HG03442 (cell line): ENCODE data around the gene GGA2.
"Not testable (repeated sequence)": the region's sequence is repeated elsewhere in the genome, so short reads cannot be mapped to it uniquely, and the experiment has no call there.

Experiments used
- ATAC-seq: cut with Tn5 transposase; IDR thresholded peaks from one replicate; pipeline ENCODE4 v1.9.1; 2021; ENCODE audit warnings: mild to moderate bottlenecking, moderate library complexity; ENCODE audit not compliant: unreplicated experiment

The GGA2 gene

GRCh38 chr16:23510164-23510914 is at the start of gene GGA2:
GGA2 (minus strand) TSS chr16:23510494; CDS start chr16:23510411, 83 bp downstream.
- peak; percentile 75 for ATAC-seq

GRCh38 chr16:23557779-23558702 is 47.7 kb upstream of the GGA2 start:
- peak; percentile 10 for ATAC-seq

- peak; percentile 86 for ATAC-seq
Observed at GRCh38 chr16:23556881-23557778, 46.8 kb upstream of the GGA2 start, which contains the start of the genes EARS2 and UBFD1. EARS2 (minus strand) TSS chr16:23557350; CDS start chr16:23557343, 7 bp downstream. UBFD1 (plus strand) TSS chr16:23557727; CDS start chr16:23557743, 16 bp downstream.

- ATAC-seq: no peak
Observed at GRCh38 chr16:23554536-23554935, 44.2 kb upstream of the GGA2 start.

GRCh38 chr16:23552161-23552560 is 41.9 kb upstream of the GGA2 start:
- ATAC-seq: no peak

GRCh38 chr16:23549938-23550337 is 39.6 kb upstream of the GGA2 start:
- no peak for ATAC-seq

GRCh38 chr16:23544436-23544835 is 34.1 kb upstream of the GGA2 start:
- ATAC-seq: no peak

- ATAC-seq: not testable (repeated sequence)
Observed at GRCh38 chr16:23540817-23541178, 30.5 kb upstream of the GGA2 start.

- ATAC-seq: no peak
Observed at GRCh38 chr16:23539984-23540816, 29.9 kb upstream of the GGA2 start.

- no peak for ATAC-seq
Observed at GRCh38 chr16:23538919-23539278, 28.6 kb upstream of the GGA2 start.

- ATAC-seq: no peak
Observed at GRCh38 chr16:23537390-23537789, 27.1 kb upstream of the GGA2 start.

- ATAC-seq: no peak
Observed at GRCh38 chr16:23535901-23536300, 25.6 kb upstream of the GGA2 start.

GRCh38 chr16:23534868-23535860 is 24.9 kb upstream of the GGA2 start:
- ATAC-seq: no peak

GRCh38 chr16:23532448-23532847 is 22.2 kb upstream of the GGA2 start:
- ATAC-seq: no peak

- no peak for ATAC-seq
Observed at GRCh38 chr16:23530062-23530461, 19.8 kb upstream of the GGA2 start.

- ATAC-seq: no peak
Observed at GRCh38 chr16:23528644-23529310, 18.5 kb upstream of the GGA2 start.

GRCh38 chr16:23527961-23528643 is 17.8 kb upstream of the GGA2 start:
- no peak for ATAC-seq

GRCh38 chr16:23524886-23525285 is 14.6 kb upstream of the GGA2 start:
- ATAC-seq: no peak
